ENCODE results near the gene CD52.

DNA sequence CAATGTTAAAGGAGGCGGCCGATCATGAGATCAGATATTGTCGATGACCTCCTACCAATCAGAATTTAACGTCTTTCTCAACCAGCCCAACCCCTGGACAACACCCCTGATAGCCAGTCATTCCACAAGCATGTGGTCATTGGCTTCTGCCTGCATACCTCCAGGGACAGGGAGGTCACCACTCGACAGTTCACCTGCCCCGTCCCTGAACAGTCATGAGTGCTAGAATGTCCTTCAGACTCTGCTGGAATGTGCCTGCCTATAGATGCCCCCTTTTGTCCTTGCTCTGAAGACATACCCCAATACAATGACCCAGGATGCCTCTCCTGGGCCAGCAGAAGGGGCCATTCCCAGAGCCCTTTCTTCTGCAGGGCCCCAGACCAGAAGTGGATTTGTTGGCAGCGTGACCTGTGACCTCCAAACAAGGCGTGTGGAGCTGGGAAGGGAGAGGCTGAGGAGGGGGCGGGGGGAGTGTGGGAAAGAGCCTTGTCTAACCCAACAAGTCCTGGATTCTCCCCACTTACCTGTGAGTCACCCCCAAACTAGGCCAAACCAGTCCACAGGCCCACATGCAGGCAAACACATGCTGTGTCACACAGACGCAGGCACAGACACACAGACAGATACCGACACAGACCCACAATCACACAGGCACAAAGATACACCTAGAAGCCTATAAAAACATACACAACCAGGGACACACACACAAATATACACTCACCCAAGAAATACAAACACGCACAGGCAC, 34.0 kb downstream of the CD52 start:
- no peak for TF ChIP-seq POLR2A (IDR thresholded peaks at IDR 0.05)
- TF ChIP-seq, protein P1, sequence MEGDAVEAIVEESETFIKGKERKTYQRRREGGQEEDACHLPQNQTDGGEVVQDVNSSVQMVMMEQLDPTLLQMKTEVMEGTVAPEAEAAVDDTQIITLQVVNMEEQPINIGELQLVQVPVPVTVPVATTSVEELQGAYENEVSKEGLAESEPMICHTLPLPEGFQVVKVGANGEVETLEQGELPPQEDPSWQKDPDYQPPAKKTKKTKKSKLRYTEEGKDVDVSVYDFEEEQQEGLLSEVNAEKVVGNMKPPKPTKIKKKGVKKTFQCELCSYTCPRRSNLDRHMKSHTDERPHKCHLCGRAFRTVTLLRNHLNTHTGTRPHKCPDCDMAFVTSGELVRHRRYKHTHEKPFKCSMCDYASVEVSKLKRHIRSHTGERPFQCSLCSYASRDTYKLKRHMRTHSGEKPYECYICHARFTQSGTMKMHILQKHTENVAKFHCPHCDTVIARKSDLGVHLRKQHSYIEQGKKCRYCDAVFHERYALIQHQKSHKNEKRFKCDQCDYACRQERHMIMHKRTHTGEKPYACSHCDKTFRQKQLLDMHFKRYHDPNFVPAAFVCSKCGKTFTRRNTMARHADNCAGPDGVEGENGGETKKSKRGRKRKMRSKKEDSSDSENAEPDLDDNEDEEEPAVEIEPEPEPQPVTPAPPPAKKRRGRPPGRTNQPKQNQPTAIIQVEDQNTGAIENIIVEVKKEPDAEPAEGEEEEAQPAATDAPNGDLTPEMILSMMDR (IDR thresholded peaks at IDR 0.05) = no peak

Measured in testis (tissue), 2 donors.